ENCODE data around the gene GSTO1.

The GSTO1 gene

GRCh38 chr10:104254493-104255310 lies at the start of gene GSTO1:
GSTO1 (plus strand) TSS chr10:104254892; CDS start chr10:104254929, 37 bp downstream.
- peak; percentile 69 to 78 for DNase-seq
- TF ChIP-seq POLR2A (IDR thresholded peaks at IDR 0.05; ENCODE audit: low read length), result peak; percentile 77
- TF ChIP-seq GATA1 (IDR thresholded peaks at IDR 0.05; ENCODE audit: low read depth, low read length), result no peak

- no peak for DNase-seq
- TF ChIP-seq POLR2A (IDR thresholded peaks at IDR 0.05; ENCODE audit: low read length), result no peak
- TF ChIP-seq GATA1 (IDR thresholded peaks at IDR 0.05; ENCODE audit: low read depth, low read length), result no peak
These were observed 46.0 kb upstream of the GSTO1 start for GRCh38 chr10:104208730-104209129.

- TF ChIP-seq GATA1 (IDR thresholded peaks at IDR 0.05; ENCODE audit: low read depth, low read length) (no peak), POLR2A (IDR thresholded peaks at IDR 0.05; ENCODE audit: low read length) (no peak)
- DNase-seq, result peak; percentile 49 to 63
These were observed 45.0 kb upstream of the GSTO1 start for GRCh38 chr10:104209575-104210198.

- DNase-seq, result no peak
- TF ChIP-seq POLR2A (IDR thresholded peaks at IDR 0.05; ENCODE audit: low read length), result no peak
- TF ChIP-seq GATA1 (IDR thresholded peaks at IDR 0.05; ENCODE audit: low read depth, low read length), result no peak
These were observed 38.1 kb upstream of the GSTO1 start for GRCh38 chr10:104216631-104217030.

- TF ChIP-seq GATA1 (IDR thresholded peaks at IDR 0.05; ENCODE audit: low read depth, low read length), result no peak
- no peak for TF ChIP-seq POLR2A (IDR thresholded peaks at IDR 0.05; ENCODE audit: low read length)
- DNase-seq, result no peak
These were observed 35.9 kb upstream of the GSTO1 start for GRCh38 chr10:104218751-104219150.

GRCh38 chr10:104220522-104220921 lies 34.2 kb upstream of the GSTO1 start:
- TF ChIP-seq GATA1 (IDR thresholded peaks at IDR 0.05; ENCODE audit: low read depth, low read length) (no peak), POLR2A (IDR thresholded peaks at IDR 0.05; ENCODE audit: low read length) (no peak)
- DNase-seq, result no peak

- no peak for DNase-seq
- TF ChIP-seq POLR2A (IDR thresholded peaks at IDR 0.05; ENCODE audit: low read length) (no peak), GATA1 (IDR thresholded peaks at IDR 0.05; ENCODE audit: low read depth, low read length) (no peak)
These were observed 31.4 kb upstream of the GSTO1 start for GRCh38 chr10:104223304-104223703.

GRCh38 chr10:104230490-104230889 lies 24.2 kb upstream of the GSTO1 start:
- DNase-seq, result peak in 1 of 2 experiments; percentile 7
- TF ChIP-seq GATA1 (IDR thresholded peaks at IDR 0.05; ENCODE audit: low read depth, low read length), result no peak
- TF ChIP-seq POLR2A (IDR thresholded peaks at IDR 0.05; ENCODE audit: low read length), result no peak

- DNase-seq, result peak; percentile 99
- TF ChIP-seq POLR2A (IDR thresholded peaks at IDR 0.05; ENCODE audit: low read length) (peak; percentile 93), GATA1 (IDR thresholded peaks at IDR 0.05; ENCODE audit: low read depth, low read length) (no peak)
These were observed 22.7 kb upstream of the GSTO1 start, which contains the start of gene CFAP43 for GRCh38 chr10:104231784-104232612. CFAP43 (minus strand) TSS chr10:104232364; CDS start chr10:104232246, 118 bp downstream.

GRCh38 chr10:104232613-104233102 lies 22.0 kb upstream of the GSTO1 start:
- no peak for TF ChIP-seq POLR2A (IDR thresholded peaks at IDR 0.05; ENCODE audit: low read length)
- no peak for TF ChIP-seq GATA1 (IDR thresholded peaks at IDR 0.05; ENCODE audit: low read depth, low read length)
- no peak for DNase-seq

- no peak for TF ChIP-seq GATA1 (IDR thresholded peaks at IDR 0.05; ENCODE audit: low read depth, low read length)
- peak; percentile 29 for TF ChIP-seq POLR2A (IDR thresholded peaks at IDR 0.05; ENCODE audit: low read length)
- DNase-seq, result peak in 1 of 2 experiments; percentile 55
These were observed 20.9 kb upstream of the GSTO1 start for GRCh38 chr10:104233817-104234216.

GRCh38 chr10:104234934-104235333 lies 19.8 kb upstream of the GSTO1 start:
- DNase-seq, result no peak
- TF ChIP-seq POLR2A (IDR thresholded peaks at IDR 0.05; ENCODE audit: low read length) (no peak), GATA1 (IDR thresholded peaks at IDR 0.05; ENCODE audit: low read depth, low read length) (no peak)

- TF ChIP-seq POLR2A (IDR thresholded peaks at IDR 0.05; ENCODE audit: low read length), result no peak
- no peak for DNase-seq
These were observed 18.9 kb upstream of the GSTO1 start for GRCh38 chr10:104235801-104236200.

GRCh38 chr10:104240078-104240477 lies 14.6 kb upstream of the GSTO1 start:
- no peak for DNase-seq
- TF ChIP-seq POLR2A (IDR thresholded peaks at IDR 0.05; ENCODE audit: low read length) (no peak), GATA1 (IDR thresholded peaks at IDR 0.05; ENCODE audit: low read depth, low read length) (no peak)
